ENCODE data around the gene TMEM255A. TPM values are rescaled to one million over a fixed set of nuclear protein-coding genes. Genes with fewer than 3 reads are reported as not detected.

TMEM255A gene
- total and polyA plus RNA-seq, 2 of the 4 experiments (the other 2 are of a cell fraction), result 0.03 TPM; not detected in 1

DNA sequence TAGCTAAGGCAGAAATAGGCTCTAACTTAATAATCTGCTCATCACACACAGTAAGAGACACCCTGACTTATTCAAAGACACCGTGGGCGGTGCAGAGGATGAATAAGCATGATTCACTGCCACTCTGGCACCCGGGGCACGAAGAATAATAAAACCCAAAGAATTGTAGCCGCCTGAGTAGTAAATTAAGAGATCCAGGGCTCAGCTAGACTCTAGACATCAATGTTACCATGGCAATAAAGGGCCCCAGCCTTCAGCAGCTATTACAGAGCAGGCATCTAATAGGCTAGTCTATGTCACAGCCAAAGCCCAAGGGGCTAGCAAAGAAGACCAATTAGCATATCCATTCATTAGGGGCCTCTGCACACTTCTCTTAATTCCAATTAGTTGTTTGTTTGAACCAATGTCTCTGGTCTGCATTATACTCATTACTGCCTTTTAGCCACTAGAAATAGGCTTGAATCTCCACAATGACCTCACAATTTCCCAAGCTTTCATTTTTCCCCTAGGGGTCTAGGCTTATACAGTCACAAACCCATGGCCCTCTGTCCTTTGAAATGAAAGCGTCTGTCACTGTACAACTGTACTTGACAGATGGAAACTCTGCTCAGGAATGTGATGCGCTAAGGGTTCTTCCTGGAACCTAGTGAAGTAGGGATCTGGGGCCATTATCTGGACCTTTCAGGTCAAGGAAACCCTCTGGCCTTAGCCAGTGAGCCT lies 47.6 kb upstream of the TMEM255A start:
- TF ChIP-seq RFX5 (IDR thresholded peaks at IDR 0.05; ENCODE audit: low read depth, low read length), result no peak
- TF ChIP-seq USF2 (IDR thresholded peaks at IDR 0.05; ENCODE audit: low read depth, low read length), result no peak
- no peak for TF ChIP-seq CEBPB (IDR thresholded peaks at IDR 0.05; ENCODE audit: low read depth, low read length)
- TF ChIP-seq BHLHE40 (IDR thresholded peaks at IDR 0.05; ENCODE audit: low read depth, low read length), result no peak
- TF ChIP-seq SMC3 (IDR thresholded peaks at IDR 0.05; ENCODE audit: low read depth, low read length), result no peak
- TF ChIP-seq MAFK (IDR thresholded peaks at IDR 0.05; ENCODE audit: low read depth, low read length), result no peak
- no peak for TF ChIP-seq MAZ (IDR thresholded peaks at IDR 0.05; ENCODE audit: borderline replicate concordance, low read depth, low read length)
- TF ChIP-seq, protein P1, sequence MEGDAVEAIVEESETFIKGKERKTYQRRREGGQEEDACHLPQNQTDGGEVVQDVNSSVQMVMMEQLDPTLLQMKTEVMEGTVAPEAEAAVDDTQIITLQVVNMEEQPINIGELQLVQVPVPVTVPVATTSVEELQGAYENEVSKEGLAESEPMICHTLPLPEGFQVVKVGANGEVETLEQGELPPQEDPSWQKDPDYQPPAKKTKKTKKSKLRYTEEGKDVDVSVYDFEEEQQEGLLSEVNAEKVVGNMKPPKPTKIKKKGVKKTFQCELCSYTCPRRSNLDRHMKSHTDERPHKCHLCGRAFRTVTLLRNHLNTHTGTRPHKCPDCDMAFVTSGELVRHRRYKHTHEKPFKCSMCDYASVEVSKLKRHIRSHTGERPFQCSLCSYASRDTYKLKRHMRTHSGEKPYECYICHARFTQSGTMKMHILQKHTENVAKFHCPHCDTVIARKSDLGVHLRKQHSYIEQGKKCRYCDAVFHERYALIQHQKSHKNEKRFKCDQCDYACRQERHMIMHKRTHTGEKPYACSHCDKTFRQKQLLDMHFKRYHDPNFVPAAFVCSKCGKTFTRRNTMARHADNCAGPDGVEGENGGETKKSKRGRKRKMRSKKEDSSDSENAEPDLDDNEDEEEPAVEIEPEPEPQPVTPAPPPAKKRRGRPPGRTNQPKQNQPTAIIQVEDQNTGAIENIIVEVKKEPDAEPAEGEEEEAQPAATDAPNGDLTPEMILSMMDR (conservative IDR thresholded peaks at IDR 0.05; ENCODE audit: low read depth, low read length), result no peak
- TF ChIP-seq MXI1 (IDR thresholded peaks at IDR 0.05; ENCODE audit: borderline replicate concordance, low read depth, low read length), result no peak
- TF ChIP-seq, protein P2, sequence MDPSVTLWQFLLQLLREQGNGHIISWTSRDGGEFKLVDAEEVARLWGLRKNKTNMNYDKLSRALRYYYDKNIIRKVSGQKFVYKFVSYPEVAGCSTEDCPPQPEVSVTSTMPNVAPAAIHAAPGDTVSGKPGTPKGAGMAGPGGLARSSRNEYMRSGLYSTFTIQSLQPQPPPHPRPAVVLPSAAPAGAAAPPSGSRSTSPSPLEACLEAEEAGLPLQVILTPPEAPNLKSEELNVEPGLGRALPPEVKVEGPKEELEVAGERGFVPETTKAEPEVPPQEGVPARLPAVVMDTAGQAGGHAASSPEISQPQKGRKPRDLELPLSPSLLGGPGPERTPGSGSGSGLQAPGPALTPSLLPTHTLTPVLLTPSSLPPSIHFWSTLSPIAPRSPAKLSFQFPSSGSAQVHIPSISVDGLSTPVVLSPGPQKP (IDR thresholded peaks at IDR 0.05; ENCODE audit: borderline replicate concordance, low read depth, low read length), result no peak
- no peak for TF ChIP-seq FOS (IDR thresholded peaks at IDR 0.05; ENCODE audit: low read depth, low read length)
- intact Hi-C loops (cut with micrococcal nuclease) (no loop called here), in situ Hi-C loops (cut with MboI; ENCODE audit: low sequenced_read_pairs) (no loop called here), dilution Hi-C loops (cut with HindIII; ENCODE audit: low sequenced_read_pairs, unreplicated experiment) (no loop called here)
- Histone ChIP-seq H4K5ac (ENCODE audit: low read depth, low read length) (no peak overlapping the region), H3K18ac (ENCODE audit: low read depth, low read length) (no peak overlapping the region), H2AFZ (replicated peaks; ENCODE audit: low read length, poor library complexity) (no peak overlapping the region), H3K79me1 (ENCODE audit: low read depth in 1 of 2, low read length in 2 of 2) (no peaks in the 10 kb centered on the region), H2BK120ac (ENCODE audit: low read depth, low read length) (no peak overlapping the region), H3K9me3 (ENCODE audit: control insufficient read depth, insufficient read depth, low read length) (no peaks in the 10 kb centered on the region), H3K14ac (replicated peaks; ENCODE audit: low read depth, low read length) (no peak overlapping the region), H2BK20ac (ENCODE audit: low read depth, low read length) (no peak overlapping the region), H3K4me2 (ENCODE audit: low read depth, low read length) (no peak overlapping the region), H3K23ac (ENCODE audit: low read depth, low read length) (no peak overlapping the region), H3K56ac (ENCODE audit: extremely low read depth, insufficient read depth, low read length) (no peak overlapping the region), H2BK15ac (ENCODE audit: low read depth, low read length) (no peak overlapping the region), H3K27ac (ENCODE audit: insufficient read depth, low read length) (no peak overlapping the region), H3K4me1 (ENCODE audit: control insufficient read depth, insufficient read depth, low read length) (no peaks in the 10 kb centered on the region), H2AK5ac (ENCODE audit: low read depth, low read length) (no peak overlapping the region), H3K9ac (ENCODE audit: low read depth, low read length) (no peak overlapping the region), H3K27me3 (ENCODE audit: control insufficient read depth, insufficient read depth, low read length) (peaks cover 1% of the 10 kb centered on the region; the same call in 1 of the 2 replicates), H4K91ac (ENCODE audit: insufficient read depth, low read depth, low read length) (no peak overlapping the region), H3K4me3 (ENCODE audit: insufficient read depth, low read depth, low read length) (no peak overlapping the region), H4K20me1 (ENCODE audit: insufficient read depth, low read length) (no peaks in the 10 kb centered on the region), H2BK5ac (ENCODE audit: low read depth, low read length, poor library complexity, severe bottlenecking) (no peak overlapping the region), H4K8ac (ENCODE audit: low read depth in 2 of 2, low read length in 2 of 2) (no peak overlapping the region), H2AK9ac (replicated peaks; ENCODE audit: low read depth, low read length, poor library complexity) (no peak overlapping the region), H3K36me3 (ENCODE audit: control insufficient read depth, insufficient read depth, low read length) (no peaks in the 10 kb centered on the region), H3K9me1 (ENCODE audit: insufficient read depth, low read length) (no peaks in the 10 kb centered on the region), H3K4ac (ENCODE audit: low read depth, low read length) (no peak overlapping the region)
- WGBS, 2 experiments (ENCODE audit: extremely low coverage in 2 of 2, insufficient read length in 1 of 2), result no CpG with 5 or more reads among the region's 7 CpGs
- CTCF ChIA-PET, result no interaction called here
- no peak for ATAC-seq (ENCODE audit: low read depth)
- POLR2A ChIA-PET (ENCODE audit: unreplicated experiment), result no interaction called here
- no TSS peak for BruUV-seq (replicated peaks)
- DNase-seq, result no peak
